GM12878 (cell line): ENCODE measurements around the gene PIK3R2.

Experiments
- ESRRA ChIP-seq: IDR thresholded peaks from 2 replicates; pipeline ENCODE4 v1.6.1; 2012; ENCODE audit warnings: mild to moderate bottlenecking, low read length, improper control_type of control experiment
- ETV6 ChIP-seq, 2 experiments: fragments of 450-650 bp in 1 of 2; IDR thresholded peaks in 1 of 2; conservative IDR thresholded peaks in 1 of 2; 2 replicates each; pipeline ENCODE4 v1.6.1; 2014; ENCODE audit warnings: antibody characterized with exemption in 1 of 2, borderline replicate concordance in 1 of 2, low read depth in 1 of 2, mild to moderate bottlenecking in 1 of 2, moderate library complexity in 1 of 2
- MEF2A ChIP-seq: IDR thresholded peaks from 2 replicates; pipeline ENCODE4 v1.6.1; 2011; ENCODE audit warnings: low read depth, mild to moderate bottlenecking, low read length, moderate library complexity; ENCODE audit not compliant: insufficient read depth
- MXI1 ChIP-seq: fragments of 150-350 bp; IDR thresholded peaks from 2 replicates; pipeline ENCODE4 v1.6.1; 2011; ENCODE audit warnings: low read depth, mild to moderate bottlenecking, inconsistent platforms, low read length, improper control_type of control experiment
- NRF1 ChIP-seq: conservative IDR thresholded peaks from 2 replicates; pipeline ENCODE4 v1.6.1; 2011; ENCODE audit warnings: mild to moderate bottlenecking, low read depth, low read length, improper control_type of control experiment
- PBX3 ChIP-seq: IDR thresholded peaks from 2 replicates; pipeline ENCODE4 v1.6.1; 2011; ENCODE audit warnings: mild to moderate bottlenecking, low read depth, low read length, moderate library complexity; ENCODE audit not compliant: insufficient replicate concordance
- RAD21 ChIP-seq: IDR thresholded peaks from 2 replicates; pipeline ENCODE4 v1.6.1; 2011; ENCODE audit warnings: mild to moderate bottlenecking, low read depth, low read length, moderate library complexity; ENCODE audit not compliant: insufficient read depth
- SRF ChIP-seq, 2 experiments: IDR thresholded peaks; 2 replicates each; pipeline ENCODE4 v1.6.1; 2011; ENCODE audit warnings: low read depth in 2 of 2, low read length in 2 of 2, mild to moderate bottlenecking in 1 of 2, moderate library complexity in 1 of 2
- ZBED1 ChIP-seq: IDR thresholded peaks from 2 replicates; pipeline ENCODE4 v1.6.1; 2016; ENCODE audit warnings: borderline replicate concordance
- ZNF24 ChIP-seq: fragments of 450-650 bp; IDR thresholded peaks from 2 replicates; pipeline ENCODE4 v1.6.1; 2017; ENCODE audit warnings: antibody characterized with exemption, mild to moderate bottlenecking
- TF ChIP-seq, protein P1 (sequence below): IDR thresholded peaks from 2 replicates; pipeline ENCODE4 v1.6.1; 2011; ENCODE audit warnings: low read depth, low read length, improper control_type of control experiment, borderline replicate concordance
- TF ChIP-seq, protein P2 (sequence below), 3 experiments: IDR thresholded peaks in 2 of 3; conservative IDR thresholded peaks in 1 of 3; 2 replicates each; pipeline ENCODE4 v1.5.1; 2011; ENCODE audit warnings: low read depth in 3 of 3, low read length in 3 of 3, mild to moderate bottlenecking in 3 of 3, control low read depth in 2 of 3, moderate library complexity in 2 of 3, inconsistent platforms in 1 of 3, mixed read lengths in 1 of 3; ENCODE audit not compliant: control insufficient read depth in 2 of 3, insufficient read depth in 1 of 3; ENCODE audit errors: extremely low read depth in 1 of 3
- TF ChIP-seq, protein P3 (sequence below): IDR thresholded peaks from 2 replicates; pipeline ENCODE4 v1.6.1; 2012; ENCODE audit warnings: mild to moderate bottlenecking, low read depth, low read length

DNA sequence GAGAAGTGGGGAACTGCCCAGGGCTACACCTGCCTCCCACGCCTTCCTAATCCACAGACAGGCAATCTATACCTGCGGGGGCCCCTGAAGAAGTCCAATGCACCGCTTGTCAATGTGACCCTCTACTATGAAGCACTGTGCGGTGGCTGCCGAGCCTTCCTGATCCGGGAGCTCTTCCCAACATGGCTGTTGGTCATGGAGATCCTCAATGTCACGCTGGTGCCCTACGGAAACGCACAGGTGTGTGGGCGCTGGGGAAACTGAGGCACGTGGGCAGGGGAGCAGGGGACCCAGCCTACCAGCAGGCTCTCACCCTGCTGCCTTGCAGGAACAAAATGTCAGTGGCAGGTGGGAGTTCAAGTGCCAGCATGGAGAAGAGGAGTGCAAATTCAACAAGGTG is 22.0 kb downstream of the PIK3R2 start:
- TF ChIP-seq ETV6 (conservative IDR thresholded peaks at IDR 0.05 in 1 of 2, IDR thresholded peaks at IDR 0.05 in 1 of 2; ENCODE audit: borderline replicate concordance in 1 of 2, low read depth in 1 of 2) (no peak), MXI1 (no peak), MEF2A (no peak), ESRRA (no peak), PBX3 (no peak), ZNF24 (no peak), SRF (IDR thresholded peaks at IDR 0.05; ENCODE audit: low read depth in 2 of 2, low read length in 2 of 2) (no peak), RAD21 (no peak), ZBED1 (no peak), NRF1 (no peak)
- TF ChIP-seq, protein P1, sequence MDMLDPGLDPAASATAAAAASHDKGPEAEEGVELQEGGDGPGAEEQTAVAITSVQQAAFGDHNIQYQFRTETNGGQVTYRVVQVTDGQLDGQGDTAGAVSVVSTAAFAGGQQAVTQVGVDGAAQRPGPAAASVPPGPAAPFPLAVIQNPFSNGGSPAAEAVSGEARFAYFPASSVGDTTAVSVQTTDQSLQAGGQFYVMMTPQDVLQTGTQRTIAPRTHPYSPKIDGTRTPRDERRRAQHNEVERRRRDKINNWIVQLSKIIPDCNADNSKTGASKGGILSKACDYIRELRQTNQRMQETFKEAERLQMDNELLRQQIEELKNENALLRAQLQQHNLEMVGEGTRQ = no peak
- TF ChIP-seq, protein P2, sequence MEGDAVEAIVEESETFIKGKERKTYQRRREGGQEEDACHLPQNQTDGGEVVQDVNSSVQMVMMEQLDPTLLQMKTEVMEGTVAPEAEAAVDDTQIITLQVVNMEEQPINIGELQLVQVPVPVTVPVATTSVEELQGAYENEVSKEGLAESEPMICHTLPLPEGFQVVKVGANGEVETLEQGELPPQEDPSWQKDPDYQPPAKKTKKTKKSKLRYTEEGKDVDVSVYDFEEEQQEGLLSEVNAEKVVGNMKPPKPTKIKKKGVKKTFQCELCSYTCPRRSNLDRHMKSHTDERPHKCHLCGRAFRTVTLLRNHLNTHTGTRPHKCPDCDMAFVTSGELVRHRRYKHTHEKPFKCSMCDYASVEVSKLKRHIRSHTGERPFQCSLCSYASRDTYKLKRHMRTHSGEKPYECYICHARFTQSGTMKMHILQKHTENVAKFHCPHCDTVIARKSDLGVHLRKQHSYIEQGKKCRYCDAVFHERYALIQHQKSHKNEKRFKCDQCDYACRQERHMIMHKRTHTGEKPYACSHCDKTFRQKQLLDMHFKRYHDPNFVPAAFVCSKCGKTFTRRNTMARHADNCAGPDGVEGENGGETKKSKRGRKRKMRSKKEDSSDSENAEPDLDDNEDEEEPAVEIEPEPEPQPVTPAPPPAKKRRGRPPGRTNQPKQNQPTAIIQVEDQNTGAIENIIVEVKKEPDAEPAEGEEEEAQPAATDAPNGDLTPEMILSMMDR (IDR thresholded peaks at IDR 0.05 in 2 of 3, conservative IDR thresholded peaks at IDR 0.05 in 1 of 3; ENCODE audit: control insufficient read depth in 2 of 3, extremely low read depth in 1 of 3, insufficient read depth in 1 of 3, low read depth in 3 of 3, low read length in 3 of 3) = no peak
- TF ChIP-seq, protein P3, sequence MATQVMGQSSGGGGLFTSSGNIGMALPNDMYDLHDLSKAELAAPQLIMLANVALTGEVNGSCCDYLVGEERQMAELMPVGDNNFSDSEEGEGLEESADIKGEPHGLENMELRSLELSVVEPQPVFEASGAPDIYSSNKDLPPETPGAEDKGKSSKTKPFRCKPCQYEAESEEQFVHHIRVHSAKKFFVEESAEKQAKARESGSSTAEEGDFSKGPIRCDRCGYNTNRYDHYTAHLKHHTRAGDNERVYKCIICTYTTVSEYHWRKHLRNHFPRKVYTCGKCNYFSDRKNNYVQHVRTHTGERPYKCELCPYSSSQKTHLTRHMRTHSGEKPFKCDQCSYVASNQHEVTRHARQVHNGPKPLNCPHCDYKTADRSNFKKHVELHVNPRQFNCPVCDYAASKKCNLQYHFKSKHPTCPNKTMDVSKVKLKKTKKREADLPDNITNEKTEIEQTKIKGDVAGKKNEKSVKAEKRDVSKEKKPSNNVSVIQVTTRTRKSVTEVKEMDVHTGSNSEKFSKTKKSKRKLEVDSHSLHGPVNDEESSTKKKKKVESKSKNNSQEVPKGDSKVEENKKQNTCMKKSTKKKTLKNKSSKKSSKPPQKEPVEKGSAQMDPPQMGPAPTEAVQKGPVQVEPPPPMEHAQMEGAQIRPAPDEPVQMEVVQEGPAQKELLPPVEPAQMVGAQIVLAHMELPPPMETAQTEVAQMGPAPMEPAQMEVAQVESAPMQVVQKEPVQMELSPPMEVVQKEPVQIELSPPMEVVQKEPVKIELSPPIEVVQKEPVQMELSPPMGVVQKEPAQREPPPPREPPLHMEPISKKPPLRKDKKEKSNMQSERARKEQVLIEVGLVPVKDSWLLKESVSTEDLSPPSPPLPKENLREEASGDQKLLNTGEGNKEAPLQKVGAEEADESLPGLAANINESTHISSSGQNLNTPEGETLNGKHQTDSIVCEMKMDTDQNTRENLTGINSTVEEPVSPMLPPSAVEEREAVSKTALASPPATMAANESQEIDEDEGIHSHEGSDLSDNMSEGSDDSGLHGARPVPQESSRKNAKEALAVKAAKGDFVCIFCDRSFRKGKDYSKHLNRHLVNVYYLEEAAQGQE = no peak
